Germinal center (tissue), 1 donor: ENCODE data around the gene HIVEP3.

Experiments used
- DNase-seq: peaks from one replicate; pipeline ENCODE4 v3.0.0; 2012; ENCODE audit warnings: mixed read lengths, low spot score

Gene HIVEP3

GRCh38 chr1:41730806-41731205 is 187.9 kb downstream of the HIVEP3 start:
- no peak for DNase-seq

GRCh38 chr1:41728403-41729202 is 190.1 kb downstream of the HIVEP3 start:
- DNase-seq, result peak; percentile 74

GRCh38 chr1:41727749-41728115 is 191.0 kb downstream of the HIVEP3 start:
- no peak for DNase-seq

GRCh38 chr1:41726899-41727748 is 191.6 kb downstream of the HIVEP3 start:
- DNase-seq, result peak; percentile 79

GRCh38 chr1:41726292-41726691 is 192.4 kb downstream of the HIVEP3 start:
- no peak for DNase-seq

- no peak for DNase-seq
These were observed 193.8 kb downstream of the HIVEP3 start for GRCh38 chr1:41724926-41725325.

GRCh38 chr1:41724248-41724647 is 194.5 kb downstream of the HIVEP3 start:
- DNase-seq, result no peak

GRCh38 chr1:41723786-41724185 is 194.9 kb downstream of the HIVEP3 start:
- DNase-seq, result no peak

GRCh38 chr1:41722184-41722583 is 196.5 kb downstream of the HIVEP3 start:
- DNase-seq, result no peak

GRCh38 chr1:41720861-41721410 is 197.8 kb downstream of the HIVEP3 start:
- DNase-seq, result no peak

GRCh38 chr1:41719590-41719989 is 199.1 kb downstream of the HIVEP3 start:
- no peak for DNase-seq

GRCh38 chr1:41719128-41719527 is 199.6 kb downstream of the HIVEP3 start:
- no peak for DNase-seq

- DNase-seq, result no peak
These were observed 200.2 kb downstream of the HIVEP3 start for GRCh38 chr1:41718497-41718896.

GRCh38 chr1:41716188-41717130 is 202.3 kb downstream of the HIVEP3 start:
- DNase-seq, result no peak

- DNase-seq, result no peak
These were observed 203.2 kb downstream of the HIVEP3 start for GRCh38 chr1:41715441-41716095.

- DNase-seq, result no peak
These were observed 203.9 kb downstream of the HIVEP3 start for GRCh38 chr1:41714638-41715389.

GRCh38 chr1:41713557-41714327 is 205.0 kb downstream of the HIVEP3 start:
- DNase-seq, result no peak

GRCh38 chr1:41713141-41713540 is 205.6 kb downstream of the HIVEP3 start:
- DNase-seq, result no peak

- DNase-seq, result no peak
These were observed 206.0 kb downstream of the HIVEP3 start for GRCh38 chr1:41712695-41713094.

- DNase-seq, result no peak
These were observed 206.6 kb downstream of the HIVEP3 start for GRCh38 chr1:41712081-41712480.
